ENCODE data around the gene CDH15.

The CDH15 gene

GRCh38 chr16:89140981-89141883 lies 30.3 kb upstream of the CDH15 start:
- DNase-seq = no peak

GRCh38 chr16:89141884-89142267 lies 29.7 kb upstream of the CDH15 start:
- DNase-seq = no peak

- no peak for DNase-seq
Observed at GRCh38 chr16:89142474-89143195, 28.9 kb upstream of the CDH15 start.

DNA sequence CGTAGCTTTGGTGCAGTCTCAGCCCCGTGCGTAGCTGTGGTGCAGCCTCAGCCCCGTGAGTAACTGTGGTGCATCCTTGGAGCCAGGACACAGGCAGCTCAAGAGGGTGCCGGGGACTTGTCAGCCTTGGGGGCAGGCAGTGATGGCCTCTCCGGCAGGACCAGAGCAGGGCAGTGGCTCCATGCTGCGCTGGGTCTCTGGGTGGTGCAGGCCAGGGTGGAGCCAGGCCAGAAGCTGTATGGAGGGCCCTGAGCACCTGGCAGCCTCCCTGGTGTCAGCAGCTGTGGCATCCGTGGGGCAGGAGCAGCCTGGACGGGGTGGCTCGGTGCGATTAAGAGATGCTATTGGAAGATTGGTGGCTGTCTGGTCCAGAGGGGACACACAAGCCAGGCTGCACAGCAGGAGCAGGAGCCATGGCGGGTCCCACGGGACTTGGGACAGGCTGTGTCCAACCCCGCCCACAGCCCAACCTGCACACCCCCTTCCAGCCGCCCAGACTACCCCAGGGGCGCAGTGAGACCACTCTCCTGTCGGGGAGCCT lies 28.3 kb upstream of the CDH15 start:
- no peak for DNase-seq

DNA sequence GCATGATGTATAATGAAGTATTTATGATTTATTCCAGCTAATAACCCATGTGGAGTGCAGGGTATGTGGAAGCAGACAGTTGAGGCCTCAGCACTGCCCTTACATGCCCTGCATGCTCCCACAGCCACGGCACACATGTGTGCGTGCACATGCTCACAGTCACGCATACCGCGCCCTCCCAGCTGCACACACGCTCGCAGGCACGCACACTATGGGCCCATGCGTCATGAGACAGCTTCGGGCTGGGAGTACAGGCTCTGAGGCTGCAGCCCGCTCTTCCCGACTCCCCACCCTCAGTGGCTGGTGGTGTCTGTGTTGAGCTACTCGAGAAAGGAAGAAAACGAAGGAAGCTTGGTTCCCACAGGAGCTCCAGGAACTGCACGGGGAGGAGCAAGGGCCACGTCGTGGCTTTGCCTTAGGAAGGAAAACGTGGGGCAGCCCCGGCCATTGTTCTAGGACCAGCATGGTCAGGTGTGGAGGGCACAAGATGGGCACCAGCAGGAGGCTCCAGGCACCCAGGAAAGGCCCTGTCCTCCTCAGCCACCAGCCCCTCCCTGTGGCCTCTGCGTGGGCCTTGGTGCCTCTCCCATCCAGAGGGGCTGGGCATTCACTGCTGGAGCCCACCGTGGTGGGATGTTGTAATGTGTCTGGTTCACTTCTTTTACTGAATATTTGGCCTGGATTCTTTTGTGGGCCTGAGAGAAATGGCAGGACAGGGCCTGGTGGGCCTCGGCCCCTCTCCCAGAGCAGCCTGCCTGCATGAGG lies 27.5 kb upstream of the CDH15 start:
- DNase-seq = no peak

DNA sequence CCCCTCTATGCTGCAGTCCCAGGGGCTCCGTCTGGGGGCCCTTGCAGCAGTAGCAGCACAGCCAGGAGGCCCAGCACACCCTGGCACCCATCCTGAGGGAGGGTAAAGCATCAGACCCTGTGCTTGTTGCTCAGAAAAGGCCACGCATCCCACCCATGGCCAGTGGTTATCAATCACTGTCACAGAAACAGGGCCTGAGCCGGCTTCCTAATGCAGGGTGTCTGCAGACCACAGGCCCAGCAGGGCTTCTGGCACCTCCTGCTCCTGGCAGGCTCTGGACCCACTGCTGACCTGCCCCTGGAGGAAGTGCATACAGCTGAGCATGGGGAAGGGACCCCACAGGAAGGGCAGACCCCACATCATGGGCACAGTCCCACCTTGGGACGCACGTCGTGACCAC lies 26.9 kb upstream of the CDH15 start:
- DNase-seq = no peak

DNA sequence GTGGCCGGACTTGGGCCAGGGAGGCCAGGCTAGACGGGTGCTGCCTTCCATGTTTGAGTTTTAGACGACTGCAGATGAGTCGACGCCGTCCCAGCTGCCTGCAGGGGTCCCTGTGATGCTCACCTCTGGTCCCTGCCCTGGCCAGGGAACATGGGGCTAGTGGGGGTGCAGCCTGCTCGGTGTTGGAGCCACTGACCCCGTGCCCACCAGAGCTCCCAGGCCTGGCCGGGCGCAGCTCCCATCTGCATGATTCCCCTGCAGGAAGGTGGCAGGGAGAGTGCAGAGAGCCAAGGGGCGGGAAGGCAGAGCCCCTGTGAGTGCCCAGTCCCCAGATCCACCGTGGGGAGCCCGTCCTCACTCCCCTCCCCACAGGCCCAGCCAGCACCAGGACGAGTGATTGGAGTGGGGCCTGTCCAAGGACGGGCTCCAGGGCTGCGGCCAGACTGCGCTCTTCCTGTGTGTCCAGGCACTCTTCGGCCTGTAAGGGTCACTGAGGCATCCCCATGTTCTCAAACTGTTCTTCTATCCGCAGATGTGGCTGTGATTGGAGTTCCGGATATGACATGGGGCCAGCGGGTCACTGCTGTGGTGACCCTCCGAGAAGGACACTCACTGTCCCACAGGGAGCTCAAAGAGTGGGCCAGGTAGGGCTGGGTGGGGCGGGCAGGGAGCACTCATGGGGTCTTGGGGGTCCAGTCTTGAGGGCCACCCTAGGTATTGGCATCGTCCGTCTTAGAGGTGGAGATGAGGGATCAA lies 26.0 kb upstream of the CDH15 start:
- no peak for DNase-seq

GRCh38 chr16:89146211-89147005 lies 25.1 kb upstream of the CDH15 start:
- DNase-seq = no peak

DNA sequence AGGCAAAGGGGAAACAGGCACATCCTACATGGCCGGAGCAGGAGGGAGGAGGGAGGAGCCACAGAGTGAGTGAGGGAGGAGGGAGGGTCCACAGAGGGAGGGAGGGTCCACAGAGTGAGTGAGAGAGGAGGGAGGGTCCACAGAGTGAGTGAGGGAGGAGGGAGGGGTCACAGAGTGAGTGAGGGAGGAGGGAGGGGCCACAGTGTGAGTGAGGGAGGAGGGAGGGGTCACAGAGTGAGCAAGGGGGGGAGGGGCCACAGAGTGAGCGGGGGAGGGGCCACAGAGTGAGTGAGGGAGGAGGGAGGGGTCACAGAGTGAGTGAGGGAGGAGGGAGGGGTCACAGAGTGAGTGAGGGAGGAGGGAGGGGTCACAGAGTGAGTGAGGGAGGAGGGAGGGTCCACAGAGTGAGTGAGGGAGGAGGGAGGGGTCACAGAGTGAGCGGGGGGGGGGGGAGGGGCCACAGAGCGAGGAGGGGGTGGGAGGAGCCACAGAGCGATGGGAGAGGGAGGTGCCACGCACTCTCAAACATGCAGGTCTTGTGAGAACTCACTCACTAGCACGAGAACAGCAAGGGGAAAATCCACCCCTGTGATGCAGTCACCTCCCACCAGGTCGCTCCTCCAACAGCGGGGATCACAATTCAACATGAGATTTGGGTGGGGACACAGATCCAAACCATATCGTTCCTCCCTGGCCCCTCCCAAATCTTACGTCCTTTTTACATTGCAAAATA lies 24.3 kb upstream of the CDH15 start:
- no peak for DNase-seq

GRCh38 chr16:89149386-89149785 lies 22.2 kb upstream of the CDH15 start:
- no peak for DNase-seq

GRCh38 chr16:89150090-89150835 lies 21.3 kb upstream of the CDH15 start:
- DNase-seq = no peak

- DNase-seq = no peak
Observed at GRCh38 chr16:89150981-89151380, 20.6 kb upstream of the CDH15 start.

GRCh38 chr16:89152831-89153700 lies 18.5 kb upstream of the CDH15 start:
- no peak for DNase-seq

DNA sequence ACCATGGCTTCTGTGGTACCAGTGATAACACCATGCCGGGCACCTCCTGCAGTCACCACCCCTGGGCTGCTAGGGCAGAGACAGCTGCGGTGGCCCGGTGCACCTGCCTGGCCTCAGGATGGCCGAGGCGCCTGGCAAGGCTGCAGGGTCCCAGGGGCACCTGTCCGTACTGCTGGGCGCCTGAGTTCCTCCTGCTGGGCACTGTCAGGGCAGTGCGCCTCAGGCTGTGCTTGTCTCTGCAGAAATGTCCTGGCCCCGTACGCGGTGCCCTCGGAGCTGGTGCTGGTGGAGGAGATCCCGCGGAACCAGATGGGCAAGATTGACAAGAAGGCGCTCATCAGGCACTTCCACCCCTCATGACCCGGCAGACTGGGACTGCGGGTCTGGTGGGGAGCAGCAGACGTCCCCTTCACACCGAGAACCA lies 17.7 kb upstream of the CDH15 start:
- no peak for DNase-seq

DNA sequence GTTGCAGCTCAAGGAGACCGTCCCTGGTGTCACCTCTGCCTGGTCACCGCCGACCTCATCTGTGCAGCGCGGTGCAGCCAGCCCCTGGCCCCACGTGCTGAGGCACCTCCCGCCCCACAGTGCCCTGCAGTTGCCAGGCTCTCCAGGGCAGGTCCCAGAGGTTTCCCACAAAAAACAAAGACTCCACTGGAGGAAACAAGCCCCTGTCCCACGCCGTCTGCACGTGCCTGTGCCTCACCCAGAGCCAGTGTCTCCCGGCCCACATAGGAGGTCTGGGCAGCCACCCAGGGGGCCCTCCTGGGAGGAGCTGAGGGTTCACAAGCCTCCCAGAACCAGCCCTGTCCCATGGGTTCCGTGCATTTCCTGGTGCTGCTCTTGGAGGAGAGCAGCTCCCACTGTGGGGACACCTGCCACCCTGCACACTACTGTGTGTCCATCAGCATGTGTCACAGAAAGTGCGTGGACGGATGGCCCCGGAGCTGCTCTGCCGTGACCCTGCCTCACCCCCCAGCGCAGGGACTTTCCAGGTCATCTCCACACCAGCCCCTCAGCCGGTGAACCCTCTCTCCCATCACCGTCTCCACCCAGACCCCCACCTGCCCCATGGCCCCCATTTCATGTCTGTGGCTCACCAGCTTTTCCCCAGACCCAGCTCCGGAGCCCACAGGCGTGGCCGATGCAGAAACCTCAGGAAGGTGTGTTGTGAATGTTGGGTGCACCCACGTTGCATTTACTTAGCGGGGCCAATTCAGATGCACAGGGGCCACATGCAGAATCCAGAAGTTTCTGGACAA lies 17.0 kb upstream of the CDH15 start:
- DNase-seq = no peak

DNA sequence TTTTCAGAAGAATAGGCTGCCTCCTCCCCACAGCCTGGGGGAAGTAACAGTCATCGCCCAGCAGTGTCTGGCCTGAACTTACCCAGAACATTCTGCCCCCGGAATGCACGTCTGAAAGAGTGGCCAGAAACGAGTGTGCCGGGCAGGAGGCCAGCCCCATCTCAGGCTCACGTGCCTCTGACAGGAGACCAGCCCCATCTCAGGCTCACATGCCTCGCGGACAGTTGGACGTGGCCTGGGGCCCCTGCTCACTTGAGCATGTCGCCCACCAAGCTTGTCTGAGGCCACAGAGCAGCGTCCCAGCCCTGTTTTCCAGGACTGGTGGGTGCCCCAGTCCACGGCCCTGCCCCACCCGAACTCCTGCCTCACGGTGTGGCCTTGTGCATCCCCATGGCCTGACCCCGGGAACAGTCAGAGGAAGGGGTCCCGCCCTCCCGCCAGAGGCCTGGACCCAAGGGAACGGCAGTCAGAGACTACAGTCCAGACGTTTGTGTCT lies 16.3 kb upstream of the CDH15 start:
- no peak for DNase-seq

DNA sequence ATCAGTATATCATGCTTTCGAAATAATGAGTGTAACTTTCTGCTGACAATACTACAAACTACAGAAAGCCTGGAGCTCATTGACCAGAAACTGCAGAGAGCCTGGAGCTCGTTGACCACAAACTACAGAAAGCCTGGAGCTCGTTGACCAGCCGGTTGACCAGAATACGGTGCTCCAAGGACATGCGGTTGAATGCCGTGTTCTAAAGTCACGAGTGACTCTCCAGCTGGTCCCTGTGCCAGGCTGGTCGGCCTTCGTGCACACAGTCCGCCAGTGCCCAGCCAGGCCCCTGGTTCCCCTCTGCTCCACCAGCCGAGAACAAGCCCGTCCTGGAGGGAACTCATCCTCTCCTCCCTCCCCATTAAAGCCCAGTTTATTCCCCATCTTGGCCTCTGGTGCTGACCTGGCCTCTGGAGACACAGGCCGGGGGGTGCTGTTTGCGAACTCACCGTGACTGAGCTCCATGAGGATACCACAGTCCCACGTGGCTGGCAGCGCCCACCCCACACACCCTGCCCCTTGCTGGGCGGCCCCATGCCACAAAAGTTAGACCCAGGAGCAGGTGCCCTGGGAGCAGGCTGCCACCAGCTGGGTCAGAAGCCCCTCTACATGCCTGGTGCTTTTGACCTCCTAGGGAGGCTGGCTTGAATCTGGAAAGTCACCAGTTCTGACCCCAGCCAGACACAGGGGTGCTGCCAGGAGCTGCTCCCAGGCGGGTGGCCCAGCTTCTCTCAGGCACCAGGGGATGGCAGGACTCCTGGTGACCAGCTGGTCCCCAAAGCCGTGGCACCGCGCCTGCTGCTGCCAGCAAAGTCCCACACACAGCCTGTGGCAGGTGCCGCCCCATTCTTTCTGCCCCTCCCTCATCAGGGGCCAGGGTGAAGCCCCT lies 15.5 kb upstream of the CDH15 start:
- DNase-seq = no peak

Data from GOT3 (cell line).